Activated CD8-positive, alpha-beta memory T cell treated with anti-CD3 and anti-CD28 coated beads for 36 hours (primary cell): Measurements from ENCODE around the gene JMJD7. TPM values are rescaled to one million over a fixed set of nuclear protein-coding genes. Genes with fewer than 3 reads are reported as not detected.

Experiments used
- CTCF ChIA-PET: fragments of 350-600 bp; sonication (Branson Sonifier 250); formaldehyde crosslinking; loops from one replicate; lab custom pipeline; 2021; ENCODE audit warnings: antibody characterized with exemption; lab: Charles Lee
- POLR2A ChIA-PET: fragments of 350-600 bp; sonication (Branson Sonifier 250); formaldehyde crosslinking; loops from one replicate; lab custom pipeline; 2021; ENCODE audit warnings: antibody characterized with exemption; lab: Charles Lee
- total RNA-seq, 2 experiments: library from RNA; stranded (reverse); gene quantifications; one replicate each; pipeline ENCODE4 v1.2.3, GENCODE V29; 2021

JMJD7 gene
- total RNA-seq, 2 experiments from 2014 or later = 16.2 to 16.3 TPM

GRCh38 chr15:41832875-41833274 is 5.0 kb downstream of the JMJD7 start:
- ChIA-PET CTCF (no interaction called here), POLR2A (no interaction called here)

- CTCF ChIA-PET = no interaction called here
- POLR2A ChIA-PET = no interaction called here
These were observed 6.2 kb downstream of the JMJD7 start for GRCh38 chr15:41834096-41834495.

- CTCF ChIA-PET = no interaction called here
These were observed 8.2 kb downstream of the JMJD7 start for GRCh38 chr15:41836073-41836472.

GRCh38 chr15:41836713-41837454 is 9.0 kb downstream of the JMJD7 start:
- ChIA-PET POLR2A (no interaction called here), CTCF (no interaction called here)

More at GRCh38 chr15:41836073-41836472, 8.2 kb downstream of the JMJD7 start:
- POLR2A ChIA-PET = no interaction called here

- POLR2A ChIA-PET = no interaction called here
These were observed 10.6 kb downstream of the JMJD7 start, which contains the start of gene PLA2G4B for GRCh38 chr15:41838400-41838897. PLA2G4B (plus strand) TSS chr15:41838847; CDS start chr15:41838914, 67 bp downstream.

GRCh38 chr15:41839781-41840491 is 12.0 kb downstream of the JMJD7 start:
- POLR2A ChIA-PET = no interaction called here
- CTCF ChIA-PET = no interaction called here

More at GRCh38 chr15:41838400-41838897, 10.6 kb downstream of the JMJD7 start, which contains the start of gene PLA2G4B:
- CTCF ChIA-PET = interaction anchor here (0.5 kb wide), 1 partner anchor 229 kb away, joined by 3 read pairs; no protein-coding TSS in a partner anchor

GRCh38 chr15:41840673-41841072 is 12.8 kb downstream of the JMJD7 start:
- CTCF ChIA-PET = no interaction called here
- POLR2A ChIA-PET = no interaction called here

- ChIA-PET CTCF (no interaction called here), POLR2A (no interaction called here)
These were observed 13.2 kb downstream of the JMJD7 start for GRCh38 chr15:41841131-41841530.

- ChIA-PET POLR2A (no interaction called here), CTCF (no interaction called here)
These were observed 14.3 kb downstream of the JMJD7 start for GRCh38 chr15:41842229-41842628.

- CTCF ChIA-PET = interaction anchor here (0.5 to 1.0 kb wide), 4 partner anchors 52 to 1651 kb away, joined by 3 to 4 read pairs (median 3); no protein-coding TSS in a partner anchor
- POLR2A ChIA-PET = no interaction called here
These were observed 15.7 kb downstream of the JMJD7 start for GRCh38 chr15:41843571-41843970.

GRCh38 chr15:41844814-41845213 is 16.9 kb downstream of the JMJD7 start:
- ChIA-PET CTCF (interaction anchor here (0.8 kb wide), 1 partner anchor 59 kb away, joined by 3 read pairs; no protein-coding TSS in a partner anchor), POLR2A (no interaction called here)

GRCh38 chr15:41847206-41847605 is 19.3 kb downstream of the JMJD7 start:
- POLR2A ChIA-PET = no interaction called here
- CTCF ChIA-PET = no interaction called here

GRCh38 chr15:41847981-41848380 is 20.1 kb downstream of the JMJD7 start:
- CTCF ChIA-PET = no interaction called here
- POLR2A ChIA-PET = no interaction called here

GRCh38 chr15:41848631-41849030 is 20.7 kb downstream of the JMJD7 start:
- ChIA-PET POLR2A (no interaction called here), CTCF (no interaction called here)

GRCh38 chr15:41849204-41849603 is 21.3 kb downstream of the JMJD7 start:
- CTCF ChIA-PET = no interaction called here
- POLR2A ChIA-PET = no interaction called here

GRCh38 chr15:41849861-41850260 is 22.0 kb downstream of the JMJD7 start:
- ChIA-PET CTCF (interaction anchor here (0.6 kb wide), 2 partner anchors 28 to 312 kb away, joined by 3 read pairs; no protein-coding TSS in a partner anchor), POLR2A (no interaction called here)

GRCh38 chr15:41850482-41851166 is 22.7 kb downstream of the JMJD7 start:
- ChIA-PET POLR2A (no interaction called here), CTCF (interaction anchor here (0.6 kb wide), 1 partner anchor 28 kb away, joined by 3 read pairs; no protein-coding TSS in a partner anchor)

GRCh38 chr15:41851167-41851523 is 23.3 kb downstream of the JMJD7 start:
- CTCF ChIA-PET = interaction anchor here (1.1 kb wide), 1 partner anchor 11 kb away, joined by 4 read pairs; no protein-coding TSS in a partner anchor
- POLR2A ChIA-PET = no interaction called here

GRCh38 chr15:41851755-41852370 is 24.0 kb downstream of the JMJD7 start:
- POLR2A ChIA-PET = no interaction called here
- CTCF ChIA-PET = interaction anchor here (1.1 kb wide), 1 partner anchor 10 kb away, joined by 4 read pairs; no protein-coding TSS in a partner anchor
